IMR-90 (cell line): Measurements from ENCODE around the gene ACER1. TPM values are rescaled to one million over a fixed set of nuclear protein-coding genes. Genes with fewer than 3 reads are reported as not detected.

Experiments used
- ATAC-seq: fragments of 200-7000 bp; cut with Tn5 transposase; 2 replicates; pipeline ENCODE4 v1.9.1; 2020; ENCODE audit warnings: low read depth, mild to moderate bottlenecking, moderate library complexity
- BruUV-seq: library from RNA; stranded (reverse); fragments of 400-500 nt; replicated peaks from 2 replicates; lab custom pipeline; 2021; lab: Mats Ljungman, UMichigan
- CTCF ChIA-PET: fragments of 300-600 bp; formaldehyde crosslinking; extraction: SDS; loops from one replicate; lab custom pipeline; 2021; ENCODE audit warnings: antibody characterized with exemption; lab: Yijun Ruan, JAX
- POLR2A ChIA-PET: fragments of 300-600 bp; sonication (Branson Sonifier 250); formaldehyde crosslinking; loops from one replicate; lab custom pipeline; 2022; ENCODE audit warnings: antibody characterized with exemption; ENCODE audit not compliant: unreplicated experiment; lab: Charles Lee
- DNase-seq: peaks from one replicate; pipeline ENCODE4 v3.0.0; 2013
- H2AFZ ChIP-seq: replicated peaks from 2 replicates; pipeline ENCODE3; 2013; ENCODE audit warnings: low read length, mild to moderate bottlenecking; ENCODE audit not compliant: poor library complexity
- H2AK5ac ChIP-seq: 2 replicates; pipeline ENCODE4 v1.6.1; 2013; ENCODE audit warnings: low read depth, low read length, inconsistent platforms
- H2AK9ac ChIP-seq: replicated peaks from 2 replicates; pipeline ENCODE3; 2013; ENCODE audit warnings: mild to moderate bottlenecking, low read depth, low read length, moderate library complexity; ENCODE audit not compliant: poor library complexity
- H2BK120ac ChIP-seq: 2 replicates; pipeline ENCODE4 v1.6.1; 2013; ENCODE audit warnings: low read depth, low read length, inconsistent platforms
- H2BK15ac ChIP-seq: 3 replicates; pipeline ENCODE4 v1.6.1; 2013; ENCODE audit warnings: low read depth, low read length, inconsistent platforms
- H2BK20ac ChIP-seq: 2 replicates; pipeline ENCODE4 v1.6.1; 2013; ENCODE audit warnings: low read depth, mild to moderate bottlenecking, inconsistent platforms, low read length, moderate library complexity
- H2BK5ac ChIP-seq: 2 replicates; pipeline ENCODE4 v1.6.1; 2013; ENCODE audit warnings: mild to moderate bottlenecking, low read depth, low read length, inconsistent platforms; ENCODE audit not compliant: poor library complexity, severe bottlenecking
- H3K14ac ChIP-seq: replicated peaks from 2 replicates; pipeline ENCODE4 v1.6.1; 2013; ENCODE audit warnings: low read depth, low read length, inconsistent platforms
- H3K18ac ChIP-seq: 2 replicates; pipeline ENCODE4 v1.6.1; 2013; ENCODE audit warnings: low read depth, low read length, control low read depth
- H3K23ac ChIP-seq: 2 replicates; pipeline ENCODE4 v1.6.1; 2013; ENCODE audit warnings: low read depth, low read length, inconsistent platforms
- H3K27ac ChIP-seq: 2 replicates; pipeline ENCODE4 v1.5.1; 2013; ENCODE audit warnings: mild to moderate bottlenecking, control low read depth, low read length; ENCODE audit not compliant: insufficient read depth
- H3K27me3 ChIP-seq: 2 replicates; pipeline ENCODE4 v1.6.1; 2013; ENCODE audit warnings: low read length; ENCODE audit not compliant: control insufficient read depth, insufficient read depth
- H3K36me3 ChIP-seq: 2 replicates; pipeline ENCODE4 v1.6.1; 2013; ENCODE audit warnings: low read length, mixed read lengths; ENCODE audit not compliant: control insufficient read depth, insufficient read depth
- H3K4ac ChIP-seq: 2 replicates; pipeline ENCODE4 v1.6.1; 2013; ENCODE audit warnings: low read depth, low read length, inconsistent platforms
- H3K4me1 ChIP-seq: 2 replicates; pipeline ENCODE4 v1.6.1; 2013; ENCODE audit warnings: low read length, mixed read lengths; ENCODE audit not compliant: control insufficient read depth, insufficient read depth
- H3K4me2 ChIP-seq: 2 replicates; pipeline ENCODE4 v1.6.1; 2013; ENCODE audit warnings: low read depth, mild to moderate bottlenecking, control low read depth, low read length, moderate library complexity
- H3K4me3 ChIP-seq: 2 replicates; pipeline ENCODE4 v1.5.1; 2013; ENCODE audit warnings: low read depth, mild to moderate bottlenecking, control low read depth, low read length, moderate library complexity; ENCODE audit not compliant: insufficient read depth
- H3K56ac ChIP-seq: 2 replicates; pipeline ENCODE4 v1.6.1; 2013; ENCODE audit warnings: low read length, inconsistent platforms; ENCODE audit not compliant: insufficient read depth; ENCODE audit errors: extremely low read depth
- H3K79me1 ChIP-seq, 2 experiments: 2 replicates each; pipeline ENCODE4 v1.6.1; 2013; ENCODE audit warnings: low read length in 2 of 2, inconsistent platforms in 1 of 2, low read depth in 1 of 2
- H3K9ac ChIP-seq: 2 replicates; pipeline ENCODE4 v1.6.1; 2013; ENCODE audit warnings: low read depth, low read length, control low read depth
- H3K9me1 ChIP-seq: 2 replicates; pipeline ENCODE4 v1.6.1; 2013; ENCODE audit warnings: low read length, inconsistent platforms; ENCODE audit not compliant: insufficient read depth
- H3K9me3 ChIP-seq: 2 replicates; pipeline ENCODE4 v1.6.1; 2013; ENCODE audit warnings: low read length; ENCODE audit not compliant: control insufficient read depth, insufficient read depth
- H4K20me1 ChIP-seq: 2 replicates; pipeline ENCODE4 v1.6.1; 2013; ENCODE audit warnings: low read length, inconsistent platforms; ENCODE audit not compliant: insufficient read depth
- H4K5ac ChIP-seq: 2 replicates; pipeline ENCODE4 v1.6.1; 2013; ENCODE audit warnings: mild to moderate bottlenecking, low read depth, low read length, control low read depth
- H4K8ac ChIP-seq, 2 experiments: 2 replicates each; pipeline ENCODE4 v1.6.1; 2013; ENCODE audit warnings: low read depth in 2 of 2, low read length in 2 of 2, control low read depth in 1 of 2, inconsistent platforms in 1 of 2
- H4K91ac ChIP-seq: 2 replicates; pipeline ENCODE4 v1.6.1; 2013; ENCODE audit warnings: low read depth, low read length, inconsistent platforms; ENCODE audit not compliant: insufficient read depth
- BHLHE40 ChIP-seq: fragments of 150-350 bp; IDR thresholded peaks from 2 replicates; pipeline ENCODE4 v1.6.1; 2016; ENCODE audit warnings: mild to moderate bottlenecking, low read depth, low read length
- CEBPB ChIP-seq: IDR thresholded peaks from 2 replicates; pipeline ENCODE4 v1.6.1; 2012; ENCODE audit warnings: low read depth, low read length, improper control_type of control experiment
- CHD1 ChIP-seq: IDR thresholded peaks from 2 replicates; pipeline ENCODE4 v1.6.1; 2012; ENCODE audit warnings: low read depth, low read length, improper control_type of control experiment
- CTCF ChIP-seq: conservative IDR thresholded peaks from 2 replicates; pipeline ENCODE4 v1.5.1; 2012; ENCODE audit warnings: mild to moderate bottlenecking, low read depth, low read length, improper control_type of control experiment
- ELK1 ChIP-seq: fragments of 150-350 bp; IDR thresholded peaks from 2 replicates; pipeline ENCODE4 v1.6.1; 2016; ENCODE audit warnings: low read depth, mild to moderate bottlenecking, low read length, moderate library complexity, borderline replicate concordance
- FOS ChIP-seq: fragments of 150-350 bp; IDR thresholded peaks from 2 replicates; pipeline ENCODE4 v1.6.1; 2016; ENCODE audit warnings: low read depth, low read length
- MAFK ChIP-seq: IDR thresholded peaks from 2 replicates; pipeline ENCODE4 v1.6.1; 2012; ENCODE audit warnings: low read depth, low read length, improper control_type of control experiment
- MAZ ChIP-seq: IDR thresholded peaks from 2 replicates; pipeline ENCODE4 v1.6.1; 2012; ENCODE audit warnings: low read depth, mild to moderate bottlenecking, low read length, improper control_type of control experiment, moderate library complexity, borderline replicate concordance
- MXI1 ChIP-seq: IDR thresholded peaks from 2 replicates; pipeline ENCODE4 v1.6.1; 2012; ENCODE audit warnings: low read depth, mild to moderate bottlenecking, low read length, moderate library complexity, borderline replicate concordance
- NFE2L2 ChIP-seq: fragments of 150-350 bp; IDR thresholded peaks from 2 replicates; pipeline ENCODE4 v1.6.1; 2016; ENCODE audit warnings: low read depth, mild to moderate bottlenecking, low read length
- POLR2A ChIP-seq: IDR thresholded peaks from 2 replicates; pipeline ENCODE4 v1.6.1; 2012; ENCODE audit warnings: mild to moderate bottlenecking, low read depth, low read length
- RAD21 ChIP-seq: IDR thresholded peaks from 2 replicates; pipeline ENCODE4 v1.6.1; 2012; ENCODE audit warnings: low read length, improper control_type of control experiment
- RCOR1 ChIP-seq: IDR thresholded peaks from 2 replicates; pipeline ENCODE4 v1.6.1; 2012; ENCODE audit warnings: mild to moderate bottlenecking, low read length, improper control_type of control experiment; ENCODE audit not compliant: insufficient replicate concordance
- RFX5 ChIP-seq: IDR thresholded peaks from 2 replicates; pipeline ENCODE4 v1.8.0; 2012; ENCODE audit warnings: low read depth, mild to moderate bottlenecking, low read length, moderate library complexity
- SMC3 ChIP-seq: fragments of 150-350 bp; IDR thresholded peaks from 2 replicates; pipeline ENCODE4 v1.6.1; 2016; ENCODE audit warnings: low read depth, mild to moderate bottlenecking, antibody characterized with exemption, low read length, moderate library complexity
- USF2 ChIP-seq: fragments of 150-350 bp; IDR thresholded peaks from 2 replicates; pipeline ENCODE4 v1.6.1; 2017; ENCODE audit warnings: mild to moderate bottlenecking, antibody characterized with exemption, low read length, low read depth
- WGBS, 2 experiments: methylation state at CpG; one replicate each; pipeline versions ENCODE4 v1.1.5 to v1.1.7; 2013; ENCODE audit warnings: missing lambda C conversion rate in 2 of 2; ENCODE audit not compliant: insufficient read length in 1 of 2; ENCODE audit errors: extremely low coverage in 2 of 2; 5-methylcytosine and 5-hydroxymethylcytosine counted together
- dilution Hi-C: fragments of 300-500 bp; cut with HindIII; formaldehyde crosslinking; loops from one replicate; pipeline ENCODE4 v1.14.3; 2018; ENCODE audit warnings: low sequenced_read_pairs; ENCODE audit not compliant: unreplicated experiment
- in situ Hi-C: fragments of 300-500 bp; cut with MboI; formaldehyde crosslinking; loops from 3 replicates; pipeline ENCODE4 v1.14.3; 2019; ENCODE audit warnings: low sequenced_read_pairs, inconsistent platforms, mixed read lengths
- intact Hi-C: fragments of 100-400 bp; cut with micrococcal nuclease; formaldehyde crosslinking; loops from 2 replicates; pipeline ENCODE4 v1.10.0; 2022
- polyA plus RNA-seq, 3 experiments: library from polyadenylated mRNA; depleted of rRNA; stranded (reverse); fragments of >200 nt; gene quantifications; 2 replicates each; pipeline ENCODE4 v1.2.3, GENCODE V29; 2012; ENCODE audit warnings: low replicate concordance in 1 of 3
- total RNA-seq: library from RNA; depleted of rRNA; stranded (reverse); fragments of >200 nt; gene quantifications from 2 replicates; pipeline ENCODE4 v1.2.3, GENCODE V29; 2012

The ACER1 gene
- total and polyA plus RNA-seq, 2 of the 4 experiments (the other 2 are of a cell fraction): not detected

- H3K18ac ChIP-seq: no peak overlapping the region
- TF ChIP-seq CHD1 (no peak), BHLHE40 (no peak), NFE2L2 (no peak), CEBPB (no peak), CTCF (no peak), SMC3 (no peak), MAFK (no peak), RAD21 (no peak), POLR2A (no peak), USF2 (no peak), RFX5 (no peak), RCOR1 (no peak), FOS (no peak), MXI1 (no peak), ELK1 (no peak), MAZ (no peak)
- peak overlapping the region; percentile 71 for H2AFZ ChIP-seq
- intact Hi-C loops: no loop called here
- no peak overlapping the region for H2BK20ac ChIP-seq
- H3K4ac ChIP-seq: no peak overlapping the region
- in situ Hi-C loops: no loop called here
- no CpG with 5 or more reads among the region's 9 CpGs for WGBS, 2 experiments
- H2BK5ac ChIP-seq: no peak overlapping the region
- no peak overlapping the region for H4K8ac ChIP-seq
- H4K5ac ChIP-seq: no peak overlapping the region
- no peaks in the 10 kb centered on the region for H3K9me1 ChIP-seq
- no peak overlapping the region for H3K27ac ChIP-seq
- H2BK15ac ChIP-seq: no peak overlapping the region
- H3K4me3 ChIP-seq: no peak overlapping the region
- no peak for DNase-seq
- H3K27me3 ChIP-seq: peaks cover 6% of the 10 kb centered on the region; the same call in 1 of the 2 replicates
- dilution Hi-C loops: no loop called here
- no peaks in the 10 kb centered on the region for H3K36me3 ChIP-seq
- H3K9ac ChIP-seq: no peak overlapping the region
- H2AK5ac ChIP-seq: no peak overlapping the region
- no peak for ATAC-seq
- no peak overlapping the region for H3K23ac ChIP-seq
- H4K91ac ChIP-seq: no peak overlapping the region
- CTCF ChIA-PET: no interaction called here
- no peak overlapping the region for H2AK9ac ChIP-seq
- no peak overlapping the region for H3K14ac ChIP-seq
- no peaks in the 10 kb centered on the region for H3K4me1 ChIP-seq
- no peak overlapping the region for H3K56ac ChIP-seq
- no peak overlapping the region for H3K4me2 ChIP-seq
- H4K20me1 ChIP-seq: no peaks in the 10 kb centered on the region
- H3K9me3 ChIP-seq: no peaks in the 10 kb centered on the region
- BruUV-seq: no TSS peak
- POLR2A ChIA-PET: no interaction called here
- H2BK120ac ChIP-seq: no peak overlapping the region
- H3K79me1 ChIP-seq: no peaks in the 10 kb centered on the region
These were observed 21.4 kb downstream of the ACER1 start for GRCh38 chr19:6312018-6312417.
